HG02970 (cell line): ENCODE results near the gene UCK2.

ENCODE experiments used
- ATAC-seq: cut with Tn5 transposase; IDR thresholded peaks from one replicate; pipeline ENCODE4 v1.9.1; 2021; ENCODE audit warnings: mild to moderate bottlenecking, moderate library complexity, moderate number of reproducible peaks; ENCODE audit not compliant: unreplicated experiment, low FRiP score

UCK2 gene

DNA sequence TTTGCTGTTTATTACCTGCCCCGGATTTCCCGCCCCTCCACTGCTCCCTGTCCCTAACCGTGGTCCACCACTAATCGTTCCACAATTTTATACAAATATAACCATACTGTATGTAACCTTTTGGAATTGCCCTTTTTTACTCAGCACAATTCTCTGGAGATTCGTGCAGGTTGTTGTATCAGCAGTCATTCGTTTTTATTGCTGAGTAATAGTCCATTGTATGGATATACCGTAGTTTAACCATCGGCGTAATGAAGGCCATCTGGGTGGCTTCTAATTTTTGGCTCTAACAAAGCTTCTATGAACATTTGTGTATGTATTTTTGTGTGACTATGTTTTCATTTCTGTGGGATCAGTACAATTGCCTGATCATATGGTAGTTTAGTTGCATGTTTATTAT is 50.0 kb downstream of the UCK2 start:
- ATAC-seq = no peak

GRCh38 chr1:165877940-165878556 is 50.6 kb downstream of the UCK2 start:
- ATAC-seq = peak; percentile 61

- no peak for ATAC-seq
These were observed 52.5 kb downstream of the UCK2 start for GRCh38 chr1:165879946-165880345.

DNA sequence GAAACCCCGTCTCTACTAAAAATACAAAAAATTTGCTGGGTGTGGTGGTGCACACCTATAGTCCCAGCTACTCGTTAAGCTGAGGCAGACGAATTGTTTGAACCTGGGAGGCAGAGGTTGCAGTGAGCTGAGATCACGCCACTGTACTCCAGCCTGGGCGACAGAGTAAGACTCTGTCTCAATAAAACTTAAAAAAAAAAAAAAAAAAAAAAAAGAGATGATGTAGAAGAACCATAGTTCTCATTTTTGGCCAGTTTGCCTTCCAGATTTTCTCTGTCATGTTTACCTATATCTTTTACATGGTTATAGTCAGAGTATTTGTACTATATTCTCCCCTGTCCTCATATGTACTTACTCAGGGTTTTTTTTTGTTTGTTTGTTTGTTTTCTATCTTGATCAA is 53.6 kb downstream of the UCK2 start:
- ATAC-seq = no peak

DNA sequence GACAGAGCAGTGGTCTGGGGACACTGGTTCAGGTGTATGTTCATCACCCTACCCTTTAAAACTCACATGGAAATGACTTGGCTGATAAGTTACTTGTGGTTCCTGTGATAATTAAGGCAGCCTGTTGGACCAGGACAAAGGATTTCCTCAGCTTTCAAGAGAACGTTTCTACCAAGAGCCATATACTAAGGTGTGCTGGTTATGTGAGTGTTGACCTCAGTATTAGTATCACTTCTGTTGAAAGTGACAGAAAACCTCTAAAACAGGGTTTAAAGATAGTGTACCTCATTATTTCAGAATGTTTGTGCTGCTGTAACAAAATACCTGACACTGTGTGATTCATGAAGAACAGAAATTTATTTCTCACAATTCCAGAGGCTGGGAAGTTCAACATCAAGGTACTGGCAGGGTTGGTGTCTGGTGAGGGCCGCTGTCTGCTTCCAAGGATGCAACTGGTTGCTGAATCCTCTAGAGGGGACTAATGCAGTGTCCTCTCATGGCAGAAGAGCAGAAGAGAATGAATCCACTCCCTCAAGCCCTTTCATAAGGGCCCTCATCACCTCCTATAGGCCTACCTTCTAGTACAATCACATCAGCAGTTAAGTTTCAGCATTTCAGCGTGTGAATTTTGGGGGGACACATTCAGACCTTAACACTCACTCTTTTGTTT is 54.9 kb downstream of the UCK2 start:
- ATAC-seq = no peak

GRCh38 chr1:165883056-165883455 is 55.6 kb downstream of the UCK2 start:
- ATAC-seq = no peak

DNA sequence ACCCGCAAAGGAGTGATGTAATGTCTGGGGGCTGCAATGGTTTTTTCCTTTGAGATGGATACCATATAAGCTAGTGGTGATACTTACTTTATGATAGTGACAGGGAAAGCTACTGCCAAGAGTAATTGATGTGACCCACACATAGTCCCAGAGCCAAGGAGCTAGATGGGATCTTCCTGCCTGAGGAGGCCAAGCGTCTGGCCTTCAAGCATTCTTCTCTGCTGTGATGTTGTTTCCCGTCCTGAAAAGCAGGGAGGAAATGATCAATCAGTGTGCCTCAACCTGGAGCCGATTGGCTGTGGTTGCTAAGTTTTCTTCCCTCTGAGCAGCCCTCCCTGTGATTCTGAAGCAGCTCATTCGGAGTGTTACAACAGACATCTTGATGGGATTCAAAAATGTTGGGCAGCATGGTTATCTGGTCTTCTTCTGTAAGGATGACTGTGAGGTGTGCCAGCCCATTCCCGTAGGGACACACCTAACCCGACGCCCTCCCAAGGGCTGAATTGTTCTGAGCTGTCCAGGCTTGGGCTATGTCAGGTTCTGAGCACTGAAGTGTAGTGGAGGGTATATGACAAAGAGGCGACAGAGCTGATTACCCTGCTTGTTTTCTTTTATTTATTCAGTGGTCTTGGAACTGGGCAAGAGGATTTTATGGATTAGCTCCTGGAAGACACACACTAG is 56.7 kb downstream of the UCK2 start:
- no peak for ATAC-seq

- no peak for ATAC-seq
These were observed 57.4 kb downstream of the UCK2 start for GRCh38 chr1:165884690-165885304.

GRCh38 chr1:165885305-165885694 is 57.9 kb downstream of the UCK2 start:
- ATAC-seq = no peak

DNA sequence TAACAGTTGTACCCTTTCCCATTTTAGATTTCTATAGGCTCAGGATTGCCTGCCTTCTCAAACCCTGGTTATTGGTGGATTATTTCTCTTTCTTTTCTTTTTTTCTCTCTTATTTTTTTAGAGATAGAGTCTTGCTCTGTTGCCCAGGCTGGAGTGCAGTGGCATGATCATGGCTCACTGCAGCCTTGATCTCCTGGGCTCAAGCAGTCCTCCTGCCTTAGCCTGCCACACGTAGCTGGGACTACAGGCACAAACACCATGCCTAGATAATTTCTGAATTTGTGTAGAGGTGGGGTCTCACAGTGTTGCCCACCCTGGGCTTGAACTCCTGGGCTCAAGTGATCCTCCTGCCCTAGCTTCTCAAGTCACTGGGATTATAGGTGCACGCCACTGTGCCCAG is 58.8 kb downstream of the UCK2 start:
- ATAC-seq = no peak

DNA sequence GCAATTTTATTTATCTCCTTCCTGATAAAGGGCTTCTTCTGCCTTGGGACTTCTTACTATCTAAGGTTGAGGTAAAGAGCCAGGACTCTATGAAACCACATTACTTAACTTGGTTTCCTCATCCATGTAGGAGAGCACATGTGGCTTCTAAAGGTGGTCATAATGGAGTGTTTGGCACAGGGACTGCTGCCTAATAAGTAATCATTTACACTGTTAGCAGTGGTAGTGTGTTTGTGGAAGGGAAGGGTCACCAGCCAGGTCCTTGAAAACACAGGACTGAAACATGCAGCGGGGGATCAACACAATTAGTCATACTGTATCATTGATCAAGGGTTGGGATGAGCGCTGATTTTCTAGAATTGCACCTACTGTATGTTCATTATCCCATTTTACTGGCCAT is 59.6 kb downstream of the UCK2 start:
- ATAC-seq = no peak

GRCh38 chr1:165887877-165888551 is 60.6 kb downstream of the UCK2 start:
- ATAC-seq = no peak

GRCh38 chr1:165888552-165888920 is 61.1 kb downstream of the UCK2 start:
- ATAC-seq = no peak

DNA sequence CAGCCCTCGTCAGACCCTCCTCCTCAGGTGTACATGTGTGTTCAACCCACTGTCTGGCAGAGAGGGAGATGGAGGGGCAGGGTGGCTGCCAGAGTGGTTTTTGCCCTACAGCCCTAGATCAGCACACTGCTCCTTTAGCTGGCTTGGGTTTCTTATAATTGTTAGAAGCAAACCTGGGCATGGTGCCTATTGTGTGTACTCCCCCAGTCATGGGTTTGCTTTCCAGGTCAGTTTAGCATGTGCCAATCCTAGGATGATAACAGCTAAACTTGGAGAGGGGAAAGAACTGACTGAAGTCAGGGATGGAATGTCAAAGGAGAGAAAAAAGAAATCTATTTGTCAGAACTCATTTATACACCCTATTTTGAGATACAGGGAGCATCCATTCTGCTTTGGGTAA is 63.3 kb downstream of the UCK2 start:
- ATAC-seq = no peak

- ATAC-seq = no peak
These were observed 63.9 kb downstream of the UCK2 start for GRCh38 chr1:165891111-165891860.

- no peak for ATAC-seq
These were observed 65.5 kb downstream of the UCK2 start for GRCh38 chr1:165892935-165893334.

GRCh38 chr1:165893507-165893906 is 66.1 kb downstream of the UCK2 start:
- ATAC-seq = no peak

DNA sequence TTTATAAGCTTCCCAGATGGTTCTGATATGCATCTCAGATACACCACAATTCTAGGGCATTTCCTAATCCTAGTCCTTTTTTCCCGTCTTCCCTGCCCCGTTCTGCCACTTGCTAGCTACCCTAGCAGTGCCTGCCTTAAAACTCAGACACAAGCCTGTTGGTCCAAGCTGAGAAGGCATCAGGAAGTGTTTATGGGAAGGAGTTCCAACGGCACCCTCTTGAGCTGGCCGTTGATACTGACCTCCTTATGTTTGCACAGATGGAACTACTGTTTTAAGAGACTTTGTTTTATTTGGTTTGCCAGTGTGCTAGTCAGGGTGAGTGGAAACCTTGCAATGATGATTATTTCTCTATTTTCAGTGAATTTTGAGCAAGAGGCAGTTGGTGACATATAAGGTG is 67.2 kb downstream of the UCK2 start:
- ATAC-seq = no peak

GRCh38 chr1:165895451-165895871 is 68.0 kb downstream of the UCK2 start:
- ATAC-seq = no peak

GRCh38 chr1:165896277-165896676 is 68.9 kb downstream of the UCK2 start:
- no peak for ATAC-seq
